Bronchial epithelial cell (primary cell): Measurements from ENCODE around the gene WDR76. TPM values are rescaled to one million over a fixed set of nuclear protein-coding genes. Genes with fewer than 3 reads are reported as not detected.

Experiments used
- DNase-seq: peaks from one replicate; pipeline ENCODE4 v3.0.0-alpha.2; 2010; ENCODE audit warnings: low read depth
- FAIRE-seq: peaks from 2 replicates; lab custom pipeline; 2011; peaks lifted over from hg19 to GRCh38; lab: Jason Lieb, UNC
- H3K27me3 ChIP-seq: 2 replicates; pipeline ENCODE4 v1.5.1; 2011; ENCODE audit warnings: low read length; ENCODE audit not compliant: control insufficient read depth, insufficient read depth
- H3K36me3 ChIP-seq: 2 replicates; pipeline ENCODE4 v1.5.1; 2011; ENCODE audit warnings: low read length; ENCODE audit not compliant: control insufficient read depth, insufficient read depth
- H3K4me3 ChIP-seq: 2 replicates; pipeline ENCODE4 v1.5.1; 2011; ENCODE audit warnings: mild to moderate bottlenecking, low read depth, low read length, control low read depth
- CTCF ChIP-seq: IDR thresholded peaks from 2 replicates; pipeline ENCODE4 v1.5.1; 2011; ENCODE audit warnings: mild to moderate bottlenecking, moderate library complexity, low read length, control low read depth, inconsistent platforms; ENCODE audit not compliant: insufficient read depth, severe bottlenecking
- total RNA-seq: library from RNA; depleted of rRNA; stranded (reverse); fragments of >200 nt; gene quantifications from 2 replicates; pipeline ENCODE4 v1.2.1, GENCODE V29; 2014

The WDR76 gene
- total RNA-seq, 1 donor from 2014 or later: 2.1 TPM

DNA sequence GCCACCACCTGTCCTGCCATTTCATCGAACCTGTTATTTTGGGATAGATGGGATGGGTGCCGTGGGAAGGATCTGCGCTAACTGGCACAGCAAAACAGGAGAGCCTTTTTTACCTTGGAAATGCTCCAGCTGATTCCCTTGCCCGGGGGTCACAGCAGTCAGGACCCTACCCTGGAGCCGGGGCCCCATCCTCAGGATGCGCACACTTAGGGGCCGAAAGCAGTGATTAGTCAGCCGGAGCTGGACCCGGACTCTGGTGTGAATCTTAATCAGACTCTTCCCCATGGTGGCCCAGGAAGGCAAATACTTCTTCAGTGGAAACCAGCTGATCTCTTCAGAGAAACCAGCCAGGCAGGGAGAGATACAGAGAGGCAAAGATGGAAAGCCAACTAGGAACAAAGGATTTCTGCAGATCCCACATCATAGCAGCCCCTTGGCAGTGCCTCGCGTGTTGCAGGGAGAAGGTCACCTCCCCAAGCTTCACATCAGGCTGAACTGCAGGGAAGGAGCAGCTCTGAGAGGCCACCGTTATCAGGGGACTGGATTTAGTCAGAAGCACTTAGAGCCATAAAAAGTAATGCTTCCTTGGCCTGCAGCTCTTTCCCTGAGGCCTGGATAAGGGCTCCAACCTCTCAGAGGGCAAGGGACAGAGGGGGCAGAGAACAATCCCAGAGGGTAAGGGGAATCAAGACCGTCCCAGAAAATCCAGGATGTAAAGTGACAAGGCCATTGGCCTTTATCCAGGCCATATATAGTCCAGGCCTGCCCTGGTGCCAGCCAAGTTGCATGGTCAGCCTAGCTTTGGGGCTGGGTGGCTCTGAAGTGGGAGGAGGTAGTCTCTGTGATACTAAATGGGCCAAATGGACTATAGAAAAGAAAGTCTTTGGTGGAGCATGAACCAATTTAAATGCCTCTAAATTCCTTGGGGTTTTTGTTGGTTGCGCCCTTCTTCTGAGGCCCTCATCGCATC lies 52.9 kb downstream of the WDR76 start:
- no peaks in the 10 kb centered on the region for H3K36me3 ChIP-seq
- no peak overlapping the region for H3K4me3 ChIP-seq
- no peaks in the 10 kb centered on the region for H3K27me3 ChIP-seq
- no peak for FAIRE-seq
- DNase-seq: no peak
- TF ChIP-seq CTCF: no peak

DNA sequence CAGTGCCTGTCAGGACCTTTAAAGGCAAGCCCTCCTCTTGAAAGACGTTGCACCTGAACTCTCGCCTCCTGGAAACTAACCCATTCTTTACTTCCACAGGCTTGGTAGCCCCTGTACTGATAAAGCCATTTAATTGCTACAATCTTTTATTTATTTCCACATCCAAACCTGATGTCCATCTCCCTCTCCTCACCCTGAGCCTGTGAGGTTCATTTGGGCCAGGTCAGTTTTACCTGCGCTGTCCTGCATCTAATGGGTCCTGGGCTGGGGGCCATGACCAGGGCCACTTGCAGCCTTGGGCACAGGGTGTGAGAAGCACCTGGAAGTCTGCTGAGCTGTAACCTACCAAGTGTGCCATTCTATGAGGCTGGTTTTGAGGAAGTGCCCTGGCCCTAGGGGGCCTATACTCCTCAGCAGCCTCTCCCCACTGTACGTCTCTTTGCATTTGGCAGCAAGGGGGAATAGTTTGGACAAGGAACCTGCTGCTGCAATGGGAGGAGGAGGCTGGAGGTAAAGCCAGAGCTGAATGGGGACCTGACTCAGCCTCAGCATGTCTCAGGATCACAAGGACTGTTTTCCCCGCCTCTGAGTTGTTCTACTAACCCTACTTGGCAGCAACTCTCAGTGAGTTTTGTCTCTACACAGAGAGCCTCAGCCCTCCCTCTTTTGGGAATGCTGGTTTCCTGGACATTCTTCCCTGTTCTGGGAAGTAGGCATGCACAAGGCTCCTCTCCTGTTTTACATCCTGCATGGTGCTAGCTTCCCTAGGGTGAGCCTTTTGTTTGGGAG lies 53.8 kb downstream of the WDR76 start:
- no peaks in the 10 kb centered on the region for H3K27me3 ChIP-seq
- TF ChIP-seq CTCF: no peak
- no peak for FAIRE-seq
- DNase-seq: no peak
- H3K4me3 ChIP-seq: no peak overlapping the region
- no peaks in the 10 kb centered on the region for H3K36me3 ChIP-seq

DNA sequence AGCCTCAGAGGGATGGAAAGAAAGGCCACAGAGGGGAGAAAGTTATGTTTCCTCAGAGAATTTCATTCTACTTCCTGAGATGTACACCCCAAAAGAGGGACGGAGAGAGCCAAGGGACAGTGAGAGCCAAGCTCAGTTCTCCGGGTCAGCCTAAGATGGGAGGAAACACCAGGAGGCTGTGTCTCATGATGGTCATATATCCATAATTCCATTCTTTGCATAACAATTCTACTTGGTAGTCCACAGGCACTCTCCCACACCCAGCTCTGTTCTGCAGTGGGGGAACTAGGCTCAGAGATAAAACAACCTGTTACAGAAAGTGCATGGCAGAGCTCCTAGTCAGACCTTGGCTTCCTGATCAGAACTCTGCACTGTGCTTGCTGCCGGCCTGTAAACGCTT lies 54.4 kb downstream of the WDR76 start:
- H3K27me3 ChIP-seq: no peaks in the 10 kb centered on the region
- H3K36me3 ChIP-seq: no peaks in the 10 kb centered on the region
- FAIRE-seq (no peak), DNase-seq (no peak)
- H3K4me3 ChIP-seq: no peak overlapping the region
- TF ChIP-seq CTCF: no peak

GRCh38 chr15:43881944-43882343 lies 55.1 kb downstream of the WDR76 start:
- no peak for FAIRE-seq
- Histone ChIP-seq H3K4me3 (no peak overlapping the region), H3K27me3 (no peaks in the 10 kb centered on the region), H3K36me3 (no peaks in the 10 kb centered on the region)
- TF ChIP-seq CTCF: peak; percentile 63
- no peak for DNase-seq

GRCh38 chr15:43883571-43883970 lies 56.8 kb downstream of the WDR76 start:
- no peak for FAIRE-seq
- Histone ChIP-seq H3K36me3 (no peaks in the 10 kb centered on the region), H3K4me3 (no peak overlapping the region), H3K27me3 (no peaks in the 10 kb centered on the region)
- no peak for TF ChIP-seq CTCF
- DNase-seq: no peak
